Kidney epithelial cell (primary cell): ENCODE measurements around the gene STYXL2. TPM values are rescaled to one million over a fixed set of nuclear protein-coding genes. Genes with fewer than 3 reads are reported as not detected.

Experiments used
- DNase-seq: peaks from one replicate; pipeline ENCODE4 v3.0.0-alpha.2; 2010; ENCODE audit warnings: low read depth
- H3K27me3 ChIP-seq: 2 replicates; pipeline ENCODE4 v1.6.0; 2011; ENCODE audit warnings: low read length; ENCODE audit not compliant: control insufficient read depth, insufficient read depth
- H3K36me3 ChIP-seq: 2 replicates; pipeline ENCODE4 v1.5.1; 2011; ENCODE audit warnings: low read length; ENCODE audit not compliant: control insufficient read depth, insufficient read depth
- H3K4me3 ChIP-seq: 2 replicates; pipeline ENCODE4 v1.5.1; 2011; ENCODE audit warnings: low read depth, mild to moderate bottlenecking, control low read depth, low read length
- CTCF ChIP-seq: IDR thresholded peaks from 2 replicates; pipeline ENCODE4 v1.5.1; 2011; ENCODE audit warnings: mild to moderate bottlenecking, moderate library complexity, low read length, control low read depth, inconsistent platforms; ENCODE audit not compliant: insufficient read depth, poor library complexity, severe bottlenecking
- total RNA-seq: library from RNA; depleted of rRNA; stranded (reverse); fragments of >200 nt; gene quantifications from 2 replicates; pipeline ENCODE4 v1.2.3, GENCODE V29; 2015

STYXL2 gene
- total RNA-seq, 1 donor from 2014 or later = not detected

GRCh38 chr1:167111868-167112709 lies 18.2 kb downstream of the STYXL2 start:
- Histone ChIP-seq H3K4me3 (no peak overlapping the region), H3K27me3 (no peaks in the 10 kb centered on the region), H3K36me3 (no peaks in the 10 kb centered on the region)
- no peak for TF ChIP-seq CTCF
- no peak for DNase-seq

- Histone ChIP-seq H3K4me3 (no peak overlapping the region), H3K36me3 (no peaks in the 10 kb centered on the region), H3K27me3 (no peaks in the 10 kb centered on the region)
- TF ChIP-seq CTCF = no peak
- no peak for DNase-seq
Measured at GRCh38 chr1:167114725-167115124, 20.9 kb downstream of the STYXL2 start.

GRCh38 chr1:167115655-167116054 lies 21.8 kb downstream of the STYXL2 start:
- no peak for TF ChIP-seq CTCF
- Histone ChIP-seq H3K27me3 (no peaks in the 10 kb centered on the region), H3K36me3 (no peaks in the 10 kb centered on the region), H3K4me3 (no peak overlapping the region)
- no peak for DNase-seq

- TF ChIP-seq CTCF = no peak
- H3K36me3 ChIP-seq = no peaks in the 10 kb centered on the region
- no peaks in the 10 kb centered on the region for H3K27me3 ChIP-seq
- DNase-seq = no peak
- H3K4me3 ChIP-seq = no peak overlapping the region
Measured at GRCh38 chr1:167116174-167116573, 22.3 kb downstream of the STYXL2 start.

GRCh38 chr1:167117225-167117624 lies 23.4 kb downstream of the STYXL2 start:
- TF ChIP-seq CTCF = no peak
- Histone ChIP-seq H3K36me3 (no peaks in the 10 kb centered on the region), H3K27me3 (no peaks in the 10 kb centered on the region), H3K4me3 (no peak overlapping the region)
- no peak for DNase-seq

GRCh38 chr1:167118188-167118587 lies 24.3 kb downstream of the STYXL2 start:
- TF ChIP-seq CTCF = no peak
- DNase-seq = no peak
- Histone ChIP-seq H3K36me3 (no peaks in the 10 kb centered on the region), H3K4me3 (no peak overlapping the region), H3K27me3 (no peaks in the 10 kb centered on the region)
